ENCODE data around the gene PRAMEF12. TPM values are rescaled to one million over a fixed set of nuclear protein-coding genes. Genes with fewer than 3 reads are reported as not detected.

The PRAMEF12 gene
- total and polyA plus RNA-seq, 10 of the 15 experiments (the other 5 are each of a cell fraction or from before 2014, with no cell fraction given) = not detected

DNA sequence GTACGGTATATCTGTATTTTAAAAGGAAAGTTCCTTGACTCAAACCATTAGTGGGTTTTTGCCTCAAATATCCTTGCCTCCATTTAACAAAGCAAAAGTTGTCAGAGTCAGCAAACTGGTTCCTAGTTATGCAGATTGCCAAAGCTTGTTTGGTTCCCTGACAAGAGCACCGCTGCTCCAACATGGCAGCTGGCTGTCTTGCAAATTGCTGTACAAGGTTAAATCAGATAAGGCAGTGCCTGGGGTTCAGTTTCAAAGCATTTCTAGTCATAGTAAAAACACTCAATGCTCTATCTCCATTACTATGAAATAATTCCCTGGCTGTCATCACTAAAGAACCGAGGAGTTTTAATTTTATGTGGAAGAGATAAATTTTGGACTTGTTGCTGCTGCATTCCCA, 38.9 kb upstream of the PRAMEF12 start:
- DNase-seq (ENCODE audit: low read depth, low spot score) (no peak), ATAC-seq (no peak), FAIRE-seq (no peak)
- intact Hi-C loops (cut with micrococcal nuclease; ENCODE audit: unreplicated experiment) (no loop called here), in situ Hi-C loops (cut with MboI) (no loop called here)
- ChIA-PET RAD21 (ENCODE audit: unreplicated experiment) (no interaction called here), POLR2A (no interaction called here), CTCF (no interaction called here), SMC1A (ENCODE audit: uncharacterized antibody, unreplicated experiment) (no interaction called here)
- Histone ChIP-seq H2AFZ (ENCODE audit: control insufficient read depth, low read depth, low read length) (no peak overlapping the region), H4K20me1 (ENCODE audit: control insufficient read depth, insufficient read depth) (no peaks in the 10 kb centered on the region), H3K9me3 (replicated peaks; ENCODE audit: control insufficient read depth, insufficient read depth, low read length) (no peaks in the 10 kb centered on the region), H3K4me3 (no peak overlapping the region), H3K9ac (ENCODE audit: control insufficient read depth, insufficient read depth, low read length) (no peak overlapping the region), H3K79me2 (ENCODE audit: control insufficient read depth, insufficient read depth, low read length) (no peaks in the 10 kb centered on the region), H3K36me3 (ENCODE audit: control insufficient read depth in 2 of 2, insufficient read depth in 2 of 2, low read length in 1 of 2) (no peaks in the 10 kb centered on the region), H3K4me1 (ENCODE audit: control insufficient read depth, insufficient read depth, low read length) (no peaks in the 10 kb centered on the region), H3K27ac (ENCODE audit: control insufficient read depth, insufficient read depth) (no peak overlapping the region), H3K27me3 (replicated peaks in 1 of 2; ENCODE audit: control insufficient read depth in 2 of 2, insufficient read depth in 2 of 2, low read length in 1 of 2) (no peaks in the 10 kb centered on the region), H3K4me2 (ENCODE audit: control insufficient read depth, insufficient read depth) (no peak overlapping the region)
- TF ChIP-seq NR2C1 (IDR thresholded peaks at IDR 0.05) (no peak), MYB (IDR thresholded peaks at IDR 0.05; ENCODE audit: borderline replicate concordance, low read depth, low read length) (no peak), CREB1 (IDR thresholded peaks at IDR 0.05; ENCODE audit: low read depth) (no peak), CHD4 (IDR thresholded peaks at IDR 0.05) (no peak), RUNX3 (IDR thresholded peaks at IDR 0.05; ENCODE audit: low read length) (no peak), SP1 (IDR thresholded peaks at IDR 0.05; ENCODE audit: low read depth, low read length) (no peak), ZNF24 (IDR thresholded peaks at IDR 0.05) (no peak), GABPA (IDR thresholded peaks at IDR 0.05; ENCODE audit: low read depth) (no peak), SREBF2 (IDR thresholded peaks at IDR 0.05; ENCODE audit: low read length) (no peak), ATF7 (IDR thresholded peaks at IDR 0.05; ENCODE audit: low read depth) (no peak), GATAD2B (conservative IDR thresholded peaks at IDR 0.05; ENCODE audit: low read depth) (no peak), PAX5 (IDR thresholded peaks at IDR 0.05; ENCODE audit: borderline replicate concordance, low read depth, low read length) (no peak), BMI1 (IDR thresholded peaks at IDR 0.05; ENCODE audit: borderline replicate concordance) (no peak), RAD21 (IDR thresholded peaks at IDR 0.05; ENCODE audit: insufficient read depth, low read depth, low read length) (no peak), KAT2A (conservative IDR thresholded peaks at IDR 0.05; ENCODE audit: control insufficient read depth, low read depth, low read length) (no peak), RBBP5 (conservative IDR thresholded peaks at IDR 0.05) (no peak), TARDBP (IDR thresholded peaks at IDR 0.05; ENCODE audit: borderline replicate concordance) (no peak)
- TF ChIP-seq, protein P1, sequence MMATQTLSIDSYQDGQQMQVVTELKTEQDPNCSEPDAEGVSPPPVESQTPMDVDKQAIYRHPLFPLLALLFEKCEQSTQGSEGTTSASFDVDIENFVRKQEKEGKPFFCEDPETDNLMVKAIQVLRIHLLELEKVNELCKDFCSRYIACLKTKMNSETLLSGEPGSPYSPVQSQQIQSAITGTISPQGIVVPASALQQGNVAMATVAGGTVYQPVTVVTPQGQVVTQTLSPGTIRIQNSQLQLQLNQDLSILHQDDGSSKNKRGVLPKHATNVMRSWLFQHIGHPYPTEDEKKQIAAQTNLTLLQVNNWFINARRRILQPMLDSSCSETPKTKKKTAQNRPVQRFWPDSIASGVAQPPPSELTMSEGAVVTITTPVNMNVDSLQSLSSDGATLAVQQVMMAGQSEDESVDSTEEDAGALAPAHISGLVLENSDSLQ (IDR thresholded peaks at IDR 0.05) = no peak
- WGBS (ENCODE audit: insufficient coverage, insufficient replicate concordance, low lambda C conversion rate, missing lambda C conversion rate) = 40% methylated on average over 3 of the region's 3 CpGs
- BruUV-seq (replicated peaks) = no TSS peak

All from GM12878 (cell line).